ENCODE measurements around the gene MADCAM1.

Gene MADCAM1

GRCh38 chr19:531753-532560 is 35.7 kb downstream of the MADCAM1 start, which contains the start of gene CDC34:
CDC34 (plus strand) TSS chr19:531760; CDS start chr19:531932, 172 bp downstream.
- CTCF ChIA-PET = interaction anchor here (0.8 to 6.4 kb wide), 7 partner anchors 10 to 40 kb away, joined by 3 to 79 read pairs (median 5); no protein-coding TSS in a partner anchor
- POLR2A ChIA-PET = interaction anchor here (0.7 to 1.6 kb wide), 4 partner anchors 10 to 43 kb away, joined by 3 to 11 read pairs (median 4); no protein-coding TSS in a partner anchor
- DNase-seq (ENCODE audit: extremely low spot score) = peak; percentile 50
- no peak for TF ChIP-seq CTCF (IDR thresholded peaks at IDR 0.05; ENCODE audit: control extremely low read depth, extremely low read depth, low read depth, missing control alignments)

GRCh38 chr19:532561-533363 is 36.5 kb downstream of the MADCAM1 start:
- ChIA-PET CTCF (interaction anchor here (1.0 to 6.4 kb wide), 5 partner anchors 9 to 37 kb away, joined by 3 to 79 read pairs (median 6); no protein-coding TSS in a partner anchor), POLR2A (interaction anchor here (0.7 kb wide), 1 partner anchor 42 kb away, joined by 3 read pairs; no protein-coding TSS in a partner anchor)
- peak; percentile 48 for DNase-seq (ENCODE audit: extremely low spot score)
- TF ChIP-seq CTCF (IDR thresholded peaks at IDR 0.05; ENCODE audit: control extremely low read depth, extremely low read depth, low read depth, missing control alignments) = peak; percentile 41

GRCh38 chr19:533364-534058 is 37.2 kb downstream of the MADCAM1 start:
- CTCF ChIA-PET = interaction anchor here (1.4 to 6.4 kb wide), 3 partner anchors 9 to 27 kb away, joined by 5 to 79 read pairs (median 8); no protein-coding TSS in a partner anchor
- TF ChIP-seq CTCF (IDR thresholded peaks at IDR 0.05; ENCODE audit: control extremely low read depth, extremely low read depth, low read depth, missing control alignments) = no peak
- POLR2A ChIA-PET = no interaction called here
- no peak for DNase-seq (ENCODE audit: extremely low spot score)

- CTCF ChIA-PET = interaction anchor here (6.4 kb wide), 1 partner anchor 24 kb away, joined by 79 read pairs; no protein-coding TSS in a partner anchor
- POLR2A ChIA-PET = no interaction called here
- TF ChIP-seq CTCF (IDR thresholded peaks at IDR 0.05; ENCODE audit: control extremely low read depth, extremely low read depth, low read depth, missing control alignments) = no peak
- no peak for DNase-seq (ENCODE audit: extremely low spot score)
Observed at GRCh38 chr19:534088-534487, 37.8 kb downstream of the MADCAM1 start.

- TF ChIP-seq CTCF (IDR thresholded peaks at IDR 0.05; ENCODE audit: control extremely low read depth, extremely low read depth, low read depth, missing control alignments) = no peak
- ChIA-PET POLR2A (no interaction called here), CTCF (interaction anchor here (1.3 kb wide), 1 partner anchor 25 kb away, joined by 4 read pairs; no protein-coding TSS in a partner anchor)
- no peak for DNase-seq (ENCODE audit: extremely low spot score)
Observed at GRCh38 chr19:535017-535835, 38.9 kb downstream of the MADCAM1 start.
